Pancreas (tissue), 10 donors: ENCODE results near the gene FAM9B. TPM values are rescaled to one million over a fixed set of nuclear protein-coding genes. Genes with fewer than 3 reads are reported as not detected.

ENCODE experiments used
- ATAC-seq, 4 donors: fragments of 200-7000 bp; cut with Tn5 transposase; one replicate each; pipeline versions ENCODE4 v1.8.0 to v1.9.1; 2020; ENCODE audit warnings: mild to moderate bottlenecking in 4 of 4, moderate library complexity in 4 of 4
- DNase-seq, 6 donors: peaks; one replicate each; pipeline ENCODE4 v3.0.0-alpha.2; 2020
- FAIRE-seq: peaks from 2 replicates; lab custom pipeline; 2012; peaks lifted over from hg19 to GRCh38; lab: Jason Lieb, UNC
- H3K27ac ChIP-seq, 4 donors: fragments of 200-600 bp; sonication (generic); 1 replicate in 3 of 4; 2 replicates in 1 of 4; pipeline versions ENCODE4 v1.5.0 to v1.8.0; 2020
- H3K27me3 ChIP-seq, 4 donors: fragments of 200-600 bp; one replicate each; pipeline ENCODE4 v1.8.0; 2021
- H3K36me3 ChIP-seq, 3 donors: fragments of 200-600 bp; sonication (generic) in 1 of 3; one replicate each; pipeline versions ENCODE4 v1.5.0 to v1.8.0; 2020 to 2021
- H3K4me1 ChIP-seq, 3 donors: fragments of 200-600 bp; one replicate each; pipeline ENCODE4 v1.8.0; 2021
- H3K4me3 ChIP-seq, 4 donors: fragments of 200-600 bp; sonication (generic) in 2 of 4; one replicate each; pipeline versions ENCODE4 v1.5.0 to v1.8.0; 2020 to 2021
- H3K9me3 ChIP-seq, 4 donors: fragments of 200-600 bp; one replicate each; pipeline ENCODE4 v1.8.0; 2021
- WGBS, 2 donors: extraction: QIAGEN DNeasy Blood & Tissue Kit; methylation state at CpG; one replicate each; pipeline ENCODE4 v1.1.7; 2013; 5-methylcytosine and 5-hydroxymethylcytosine counted together
- intact Hi-C, 3 donors: fragments of 100-400 bp; cut with DNase I; formaldehyde crosslinking; loops; one replicate each; pipeline versions ENCODE4 v1.11.1 to v1.14.2; 2022
- polyA plus RNA-seq, 2 donors: library from polyadenylated mRNA; stranded (reverse); fragments of 200-250 nt; gene quantifications; one replicate each; pipeline ENCODE4 v1.2.3, GENCODE V29; 2013
- total RNA-seq, 6 donors: library from RNA; stranded (reverse); fragmentation: NEBNext Ultra II Directional in 4 of 6; extraction: Animal tissue kit (Norgen Biotek cat#: 25700) in 4 of 6; gene quantifications; one replicate each; pipeline versions ENCODE4 v1.2.1 to v1.2.4, GENCODE V29; 2021 to 2023
- TF ChIP-seq, protein P1 (sequence below), 4 donors: fragments of 200-600 bp; sonication (generic) in 3 of 4; IDR thresholded peaks; one replicate each; pipeline versions ENCODE4 v1.5.0 to v1.8.0; 2021; ENCODE audit warnings: antibody characterized with exemption in 4 of 4
- donor health status: healthy with polysubstance abuse.
- donor health status: DM: no; HTN: no; CAD: no; lungs with moderate emphysema.
- donor health status: DM: no; HTN: no; CAD: no.
- donor health status: control.
- donor health status: control.
- donor health status: Bipolar disorder and iron deficiency.
- donor health status: DM: yes; HTN: yes; CAD: no.
- donor health status: DM: no; HTN: no; CAD: no.
- donor health status: DM: no; HTN: no; CAD: no.
- donor health status: DM: yes; HTN: yes; CAD: no.

The FAM9B gene
- total and polyA plus RNA-seq, 8 donors = not detected

DNA sequence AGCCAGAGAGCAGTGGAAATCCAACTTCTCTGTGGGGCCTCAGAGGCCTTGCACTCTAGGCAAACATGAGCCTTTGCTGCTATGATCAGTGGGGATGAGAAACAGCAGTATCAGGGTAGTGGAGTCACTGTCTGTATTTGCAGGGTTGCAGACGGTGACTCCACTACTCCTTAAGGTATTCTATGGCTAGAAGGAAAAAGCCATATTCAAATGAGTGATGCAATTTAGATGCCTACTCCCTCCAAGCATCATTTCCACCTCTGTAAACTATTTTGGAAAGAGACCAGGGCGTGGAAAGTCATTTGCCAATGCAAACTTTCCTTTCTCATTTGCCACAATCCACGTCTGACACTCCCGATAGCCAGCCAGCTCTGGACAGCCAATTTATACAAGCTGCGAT is 35.6 kb upstream of the FAM9B start:
- H3K4me1 ChIP-seq = no peaks in the 10 kb centered on the region
- H3K4me3 ChIP-seq = no peak overlapping the region
- TF ChIP-seq, protein P1, sequence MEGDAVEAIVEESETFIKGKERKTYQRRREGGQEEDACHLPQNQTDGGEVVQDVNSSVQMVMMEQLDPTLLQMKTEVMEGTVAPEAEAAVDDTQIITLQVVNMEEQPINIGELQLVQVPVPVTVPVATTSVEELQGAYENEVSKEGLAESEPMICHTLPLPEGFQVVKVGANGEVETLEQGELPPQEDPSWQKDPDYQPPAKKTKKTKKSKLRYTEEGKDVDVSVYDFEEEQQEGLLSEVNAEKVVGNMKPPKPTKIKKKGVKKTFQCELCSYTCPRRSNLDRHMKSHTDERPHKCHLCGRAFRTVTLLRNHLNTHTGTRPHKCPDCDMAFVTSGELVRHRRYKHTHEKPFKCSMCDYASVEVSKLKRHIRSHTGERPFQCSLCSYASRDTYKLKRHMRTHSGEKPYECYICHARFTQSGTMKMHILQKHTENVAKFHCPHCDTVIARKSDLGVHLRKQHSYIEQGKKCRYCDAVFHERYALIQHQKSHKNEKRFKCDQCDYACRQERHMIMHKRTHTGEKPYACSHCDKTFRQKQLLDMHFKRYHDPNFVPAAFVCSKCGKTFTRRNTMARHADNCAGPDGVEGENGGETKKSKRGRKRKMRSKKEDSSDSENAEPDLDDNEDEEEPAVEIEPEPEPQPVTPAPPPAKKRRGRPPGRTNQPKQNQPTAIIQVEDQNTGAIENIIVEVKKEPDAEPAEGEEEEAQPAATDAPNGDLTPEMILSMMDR (IDR thresholded peaks at IDR 0.05) = no peak
- H3K9me3 ChIP-seq = no peaks in the 10 kb centered on the region
- H3K36me3 ChIP-seq = no peaks in the 10 kb centered on the region
- H3K27me3 ChIP-seq = peaks cover 0 to 11% (median 0%) of the 10 kb centered on the region in 4 donors
- no peak for FAIRE-seq
- 63 to 88% methylated on average over 5 of the region's 5 CpGs for WGBS, 2 donors
- ATAC-seq = no peak
- intact Hi-C loops = no loop called here
- DNase-seq = no peak
- no peak overlapping the region for H3K27ac ChIP-seq

DNA sequence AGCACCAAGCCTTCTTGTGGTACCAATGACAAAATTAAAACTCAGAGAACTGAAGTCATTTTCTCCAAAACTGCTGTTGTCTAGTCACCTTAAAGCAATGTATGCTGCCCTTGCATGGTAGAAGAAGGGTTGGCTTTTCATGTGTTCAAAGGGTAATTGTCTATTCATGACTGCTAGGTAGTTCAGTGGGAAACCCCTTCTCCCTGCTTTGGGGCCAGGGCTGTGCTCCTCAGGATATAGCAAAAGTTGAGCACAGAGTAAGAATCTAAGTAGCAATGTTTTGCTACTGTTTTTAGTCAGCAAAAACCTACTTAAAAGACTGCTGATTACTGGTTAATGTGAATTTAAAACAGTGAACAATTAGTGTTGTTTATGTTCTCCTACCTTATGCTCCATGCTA is 30.8 kb upstream of the FAM9B start:
- Histone ChIP-seq H3K36me3 (no peaks in the 10 kb centered on the region), H3K27ac (no peak overlapping the region), H3K4me3 (no peak overlapping the region), H3K4me1 (no peaks in the 10 kb centered on the region), H3K9me3 (no peaks in the 10 kb centered on the region), H3K27me3 (peaks cover 0 to 19% (median 0%) of the 10 kb centered on the region in 4 donors)
- FAIRE-seq = no peak
- intact Hi-C loops = no loop called here
- ATAC-seq = no peak
- TF ChIP-seq, protein P1 (IDR thresholded peaks at IDR 0.05) = no peak
- no peak for DNase-seq

DNA sequence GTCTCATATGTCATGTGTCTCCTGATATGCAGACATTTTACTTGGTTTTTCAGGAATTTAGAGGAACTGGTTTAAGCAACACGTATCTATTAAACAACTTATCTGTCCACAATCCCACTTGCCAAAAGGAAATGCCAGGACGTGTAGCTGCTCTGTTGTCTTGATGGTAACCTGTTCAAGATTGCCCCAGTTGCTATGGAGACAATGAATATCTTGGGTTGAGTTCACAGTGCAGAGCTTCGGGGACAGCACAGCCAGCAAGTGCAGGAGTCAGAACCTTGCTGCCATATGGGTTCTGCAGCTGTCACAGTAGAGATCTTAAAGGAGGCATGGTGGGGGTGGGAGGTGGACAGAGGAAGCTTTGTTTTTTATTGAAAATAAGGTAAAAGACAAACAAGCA is 28.7 kb upstream of the FAM9B start:
- H3K27ac ChIP-seq = no peak overlapping the region
- TF ChIP-seq, protein P1 (IDR thresholded peaks at IDR 0.05) = no peak
- FAIRE-seq (no peak), DNase-seq (no peak), ATAC-seq (no peak)
- H3K36me3 ChIP-seq = no peaks in the 10 kb centered on the region
- H3K4me1 ChIP-seq = no peaks in the 10 kb centered on the region
- H3K4me3 ChIP-seq = no peak overlapping the region
- peaks cover 0 to 19% (median 0%) of the 10 kb centered on the region in 4 donors for H3K27me3 ChIP-seq
- 8 to 15% methylated on average over 3 of the region's 3 CpGs for WGBS, 2 donors
- intact Hi-C loops = no loop called here
- no peaks in the 10 kb centered on the region for H3K9me3 ChIP-seq

DNA sequence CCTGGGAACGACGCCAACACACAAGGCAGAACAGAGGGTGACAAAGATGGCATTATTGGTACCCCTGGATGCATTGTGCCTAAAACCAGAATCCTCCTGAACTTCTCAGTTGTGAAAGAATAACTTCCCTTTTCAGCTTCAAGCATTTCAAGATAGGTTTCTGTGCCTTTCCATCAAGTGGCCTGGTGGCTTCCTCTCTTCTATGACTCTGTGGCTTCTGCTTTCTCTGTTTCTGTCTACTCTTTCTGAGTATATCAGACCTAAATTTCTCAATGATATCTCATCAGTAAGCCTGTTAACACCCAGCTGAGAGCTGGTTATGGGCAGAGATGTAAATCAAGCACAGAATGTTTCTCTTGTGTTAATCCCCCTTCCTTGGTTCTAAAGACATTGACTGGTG is 21.4 kb upstream of the FAM9B start:
- FAIRE-seq (no peak), ATAC-seq (no peak), DNase-seq (no peak)
- H3K9me3 ChIP-seq = no peaks in the 10 kb centered on the region
- H3K27ac ChIP-seq = no peak overlapping the region
- H3K4me3 ChIP-seq = no peak overlapping the region
- intact Hi-C loops = no loop called here
- no peaks in the 10 kb centered on the region for H3K4me1 ChIP-seq
- WGBS, 2 donors = 61 to 74% methylated on average over 2 of the region's 2 CpGs
- TF ChIP-seq, protein P1 (IDR thresholded peaks at IDR 0.05) = no peak
- H3K27me3 ChIP-seq = peaks cover 0 to 8% (median 0%) of the 10 kb centered on the region in 4 donors
- no peaks in the 10 kb centered on the region for H3K36me3 ChIP-seq

DNA sequence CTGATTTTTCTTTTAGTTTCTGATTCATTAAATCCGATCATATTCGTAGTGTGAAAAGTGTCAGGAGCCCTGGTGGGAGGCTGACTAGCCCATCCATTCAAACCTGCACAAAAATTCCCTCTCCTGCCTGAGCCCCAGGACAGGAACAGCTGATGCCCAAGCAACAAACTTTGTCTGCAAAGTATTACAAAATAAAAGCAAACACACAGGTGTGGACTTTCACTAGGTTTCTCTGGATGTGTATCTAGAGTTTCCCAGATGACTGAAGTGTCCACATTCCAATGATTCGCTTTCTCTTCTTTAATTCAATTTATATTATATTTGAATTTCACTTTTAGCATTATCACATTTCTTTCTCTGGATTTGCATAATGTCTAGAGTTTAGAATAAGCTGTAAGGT is 18.2 kb upstream of the FAM9B start:
- TF ChIP-seq, protein P1 (IDR thresholded peaks at IDR 0.05) = no peak
- Histone ChIP-seq H3K27me3 (peaks cover 0 to 5% (median 0%) of the 10 kb centered on the region in 4 donors), H3K36me3 (no peaks in the 10 kb centered on the region), H3K27ac (no peak overlapping the region), H3K4me1 (no peaks in the 10 kb centered on the region), H3K9me3 (no peaks in the 10 kb centered on the region), H3K4me3 (no peak overlapping the region)
- ATAC-seq (no peak), FAIRE-seq (no peak), DNase-seq (no peak)
- intact Hi-C loops = no loop called here
- WGBS, 2 donors = 43 to 44% methylated on average over 3 of the region's 3 CpGs
